NCI-H510A treated with DMSO at 0.1 percent for 48 hours (cell line): Measurements from ENCODE around the gene ATXN10.
A peak's percentile ranks its signal among the peaks of the same experiment; 100 is the strongest.
"Not testable (repeated sequence)": the region's sequence is repeated elsewhere in the genome, so short reads cannot be mapped to it uniquely, and the experiment has no call there.

Experiments
- DNase-seq: peaks from one replicate; lab custom pipeline; 2025; lab: John Stamatoyannopoulos, UW

ATXN10 gene

GRCh38 chr22:45644714-45645113, 26.9 kb upstream of the ATXN10 start:
- no peak for DNase-seq

DNA sequence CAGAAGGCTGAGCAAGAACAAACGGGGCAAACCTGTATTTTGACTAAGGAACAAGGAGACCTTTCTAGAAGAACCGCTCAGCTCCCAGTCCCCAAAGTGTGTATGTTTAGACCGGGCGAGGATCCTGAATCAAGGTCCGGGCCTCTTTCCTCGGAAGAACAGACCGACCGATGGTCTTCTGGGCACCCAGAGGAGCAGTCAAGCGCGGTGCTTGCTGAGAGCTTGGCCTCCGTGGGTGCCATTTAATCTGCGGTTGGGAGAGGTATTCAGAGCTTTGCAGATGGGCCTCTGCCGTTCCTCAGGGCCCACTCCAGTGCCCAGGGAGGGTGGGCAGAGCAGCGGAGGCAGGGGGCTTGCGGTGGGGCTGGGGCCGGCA, 26.5 kb upstream of the ATXN10 start:
- no peak for DNase-seq

DNA sequence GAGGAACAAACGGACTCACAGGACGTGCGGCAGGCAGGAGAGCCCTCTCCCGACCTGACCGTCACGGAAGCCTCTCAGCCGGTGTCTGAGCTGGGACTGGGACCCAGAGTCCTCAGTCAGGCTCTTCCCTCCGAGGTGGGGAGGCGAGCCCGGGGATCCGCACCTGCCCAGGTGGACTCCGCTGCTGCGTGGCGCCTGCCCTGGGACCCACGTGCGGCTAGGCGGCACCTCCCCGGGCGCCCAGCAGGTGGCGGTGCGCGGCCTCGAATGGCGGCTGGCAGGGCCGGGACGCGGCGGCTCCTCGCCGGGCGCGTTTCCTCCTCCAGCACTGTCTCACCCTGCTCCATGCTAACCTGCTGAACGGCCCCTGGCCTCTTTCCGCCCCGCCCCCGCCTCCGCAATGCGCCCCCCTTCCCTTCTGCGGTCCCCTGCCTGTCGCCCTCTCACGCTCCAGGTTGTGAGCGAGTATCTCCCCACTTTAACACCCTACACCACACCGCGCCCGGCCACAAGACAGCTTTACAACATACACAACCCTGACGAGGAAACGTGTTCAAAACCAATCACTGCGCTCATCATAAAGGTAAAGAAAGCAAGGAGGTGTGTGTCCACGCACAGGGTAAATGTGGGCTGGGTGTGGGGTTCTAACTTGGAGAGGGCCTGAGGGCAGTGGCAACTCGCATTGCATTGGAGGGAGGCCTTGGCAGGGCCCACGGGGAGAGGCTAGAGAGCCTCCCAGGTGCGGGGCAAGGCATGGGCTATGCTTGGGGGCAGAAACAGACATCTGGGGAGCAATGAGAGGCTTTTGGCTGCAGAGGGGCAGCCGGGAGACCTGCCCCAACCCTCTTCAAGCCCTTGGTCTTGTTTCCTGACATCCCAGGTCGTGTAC, 25.9 kb upstream of the ATXN10 start:
- peak; percentile 15 for DNase-seq

- DNase-seq = no peak
These were observed 24.0 kb upstream of the ATXN10 start for GRCh38 chr22:45647532-45648225.

GRCh38 chr22:45648301-45649117, 23.1 kb upstream of the ATXN10 start:
- DNase-seq = no peak

- no peak for DNase-seq
These were observed 21.8 kb upstream of the ATXN10 start for GRCh38 chr22:45649809-45650208.

DNA sequence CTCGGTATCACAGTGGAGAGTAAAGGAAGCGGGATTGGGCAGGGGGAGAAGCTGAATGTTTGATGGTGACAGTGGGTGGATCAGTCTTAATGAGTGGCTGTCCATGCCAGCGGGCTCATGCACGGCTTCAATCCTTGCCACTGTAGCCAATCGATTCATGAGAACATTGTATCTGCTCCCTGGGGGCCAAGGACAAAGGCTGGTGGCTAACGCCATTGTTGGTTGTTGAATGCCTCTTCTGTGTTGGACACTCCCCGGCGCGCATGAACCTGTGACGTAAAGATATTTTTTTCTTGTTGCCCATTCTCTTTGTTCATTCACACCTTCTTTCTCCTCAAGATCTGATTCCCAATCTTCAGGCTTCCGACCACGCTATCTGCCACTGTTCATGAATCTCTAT, 20.9 kb upstream of the ATXN10 start:
- no peak for DNase-seq

- no peak for DNase-seq
These were observed 19.6 kb upstream of the ATXN10 start for GRCh38 chr22:45651931-45652528.

- no peak for DNase-seq
These were observed 15.1 kb upstream of the ATXN10 start for GRCh38 chr22:45656577-45656976.

- no peak for DNase-seq
These were observed 13.9 kb upstream of the ATXN10 start for GRCh38 chr22:45657701-45658100.

DNA sequence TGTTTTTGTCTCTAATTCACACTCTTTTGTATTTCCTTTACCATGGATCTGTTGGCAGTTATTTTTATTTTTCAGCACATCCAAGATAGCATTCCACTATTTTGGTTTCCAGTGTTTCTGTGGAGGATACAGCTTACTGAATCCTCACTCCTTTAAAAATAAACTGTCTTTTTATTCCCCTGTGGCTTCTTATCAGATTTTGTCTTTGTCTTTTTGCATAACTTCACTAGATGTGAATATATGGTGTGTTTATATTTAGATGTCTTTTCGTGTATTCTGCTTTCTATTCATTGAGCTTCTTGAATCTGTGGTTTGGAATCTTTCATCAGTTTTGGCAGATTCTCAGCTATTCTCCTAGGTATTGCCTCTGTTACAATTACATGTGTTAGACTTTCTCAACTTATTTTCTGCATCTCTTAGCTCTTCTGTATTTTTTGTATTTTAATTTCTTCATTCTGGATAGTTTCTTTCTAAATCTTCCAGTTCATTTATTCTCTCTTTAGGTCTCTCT, 7.4 kb upstream of the ATXN10 start:
- DNase-seq = no peak

GRCh38 chr22:45667486-45667885, 4.1 kb upstream of the ATXN10 start:
- no peak for DNase-seq

DNA sequence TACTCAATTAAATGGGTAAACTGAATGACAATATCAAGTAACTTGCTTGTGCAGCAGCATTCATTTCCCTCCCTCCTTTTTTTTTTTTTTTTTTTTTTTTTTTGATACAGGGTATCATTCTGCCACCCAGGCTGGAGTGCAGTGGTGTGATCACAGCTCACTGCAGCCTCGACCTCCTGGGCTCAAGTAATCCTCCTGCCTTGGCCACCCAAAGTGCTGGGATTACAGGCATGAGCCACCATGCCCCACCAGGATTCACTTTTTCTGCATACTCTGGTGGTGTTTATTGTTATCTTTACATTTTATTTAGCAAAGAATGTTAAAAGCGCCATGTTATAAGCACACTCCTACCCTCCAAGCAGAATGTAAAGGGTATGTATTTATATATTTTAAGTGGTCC, 1.3 kb upstream of the ATXN10 start:
- not testable (repeated sequence) for DNase-seq

DNA sequence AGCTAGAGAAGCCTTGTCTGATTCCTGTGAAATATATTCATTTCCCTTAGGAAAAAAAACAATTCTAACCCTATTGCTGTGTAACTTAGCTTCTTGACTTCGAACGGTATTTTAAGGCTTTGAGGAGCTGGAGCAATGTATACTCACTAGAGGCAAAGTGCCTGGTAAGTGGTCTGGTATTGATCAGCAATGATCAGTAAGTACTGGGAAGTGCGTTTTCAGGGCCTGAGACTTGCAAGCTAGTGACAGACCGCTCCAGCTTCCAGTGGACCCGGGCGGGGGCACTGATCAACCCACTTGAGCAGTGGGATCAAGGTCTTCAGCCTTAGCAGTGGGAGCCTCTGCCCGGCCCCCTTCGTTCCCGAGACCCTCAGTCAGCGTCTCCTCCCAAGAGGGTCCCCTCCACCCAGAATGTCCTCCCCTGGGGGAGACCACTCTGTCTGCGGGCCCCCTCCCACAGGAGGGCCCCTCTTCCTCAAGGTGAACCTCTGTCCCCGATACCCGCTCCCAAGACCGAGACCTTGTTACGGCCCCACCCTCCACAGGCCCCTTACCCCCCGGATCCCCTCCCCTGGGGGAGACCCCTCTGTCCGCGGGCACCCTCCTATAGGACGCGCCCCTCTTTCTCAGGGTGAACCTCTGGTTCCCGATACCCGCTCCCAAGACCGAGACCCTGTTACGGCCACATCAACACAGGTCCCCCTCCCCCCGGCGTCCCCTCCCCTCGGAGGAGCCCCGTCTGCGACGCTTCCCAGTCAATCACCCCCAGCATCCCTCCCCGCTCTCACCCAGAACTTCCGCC, 452 bp upstream of the ATXN10 start:
- no peak for DNase-seq

DNA sequence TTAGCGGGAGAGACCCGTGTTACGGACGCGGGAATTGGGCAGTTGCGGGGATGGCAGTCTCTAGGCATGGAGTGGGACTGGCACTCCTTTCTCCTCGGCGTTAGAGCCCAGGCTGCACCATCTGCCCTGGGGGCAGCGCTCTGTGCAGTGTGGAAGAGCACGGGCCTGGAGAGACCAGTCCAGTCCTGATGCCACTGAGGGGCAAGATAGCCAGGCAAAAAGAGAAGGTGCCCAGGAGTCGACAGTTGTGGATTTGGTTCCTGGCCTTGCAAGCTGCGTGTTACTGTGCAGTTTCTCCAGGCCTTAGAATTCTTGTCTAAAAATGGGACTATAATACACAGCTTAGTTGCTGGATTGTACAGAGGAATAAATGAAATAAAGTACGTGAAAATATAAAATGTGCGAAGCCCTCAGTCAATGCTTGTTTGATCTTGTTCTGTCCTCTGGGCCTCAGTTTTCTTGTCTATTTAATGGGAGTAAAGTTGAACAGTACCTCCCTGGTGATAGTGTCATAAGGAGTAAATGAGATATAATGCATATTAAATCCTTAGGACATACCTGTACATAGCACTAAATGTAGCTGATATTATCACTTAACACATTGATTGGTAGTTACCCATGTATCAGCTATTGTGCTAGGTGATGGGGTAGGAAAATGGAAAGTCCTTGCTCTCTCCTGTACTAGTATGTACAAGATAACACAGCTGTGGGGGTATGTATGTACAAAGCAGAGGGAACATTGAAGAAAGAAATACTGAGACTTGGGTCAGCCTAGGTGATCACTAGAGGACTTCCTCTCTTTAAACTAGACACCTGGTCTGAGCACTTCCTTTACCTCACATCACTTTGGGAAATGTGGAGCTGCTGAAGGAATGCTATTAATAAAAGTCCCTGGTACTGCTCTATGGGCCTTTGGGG, 1.2 kb downstream of the ATXN10 start:
- DNase-seq = no peak

- no peak for DNase-seq
These were observed 2.0 kb downstream of the ATXN10 start for GRCh38 chr22:45673482-45674175.

- no peak for DNase-seq
These were observed 4.4 kb downstream of the ATXN10 start for GRCh38 chr22:45676024-45676423.

DNA sequence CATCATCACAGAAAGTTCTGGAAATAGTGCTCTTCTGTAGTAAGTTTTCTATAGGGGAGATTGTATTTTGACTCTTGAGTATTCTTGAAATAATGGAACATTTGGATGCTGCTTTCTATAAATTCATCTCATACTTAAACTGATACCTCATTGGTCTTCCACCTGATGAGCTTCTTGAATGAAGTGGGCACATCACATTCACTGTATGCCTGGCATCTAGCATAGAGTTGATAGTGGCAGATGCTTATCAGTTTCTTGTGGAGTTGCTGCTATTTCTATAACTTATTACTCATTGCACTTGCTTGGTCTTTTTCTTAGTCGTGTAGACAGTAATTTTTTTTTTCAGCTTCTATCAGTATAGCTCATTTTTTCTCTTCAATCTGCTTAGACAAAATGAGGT, 5.4 kb downstream of the ATXN10 start:
- DNase-seq = no peak
